ENCODE measurements around the gene OOEP.
"Not testable (repeated sequence)": the region's sequence is repeated elsewhere in the genome, so short reads cannot be mapped to it uniquely, and the experiment has no call there.

OOEP gene

GRCh38 chr6:73369563-73369962 lies at the start of gene OOEP:
OOEP (minus strand) TSS chr6:73369897; CDS start chr6:73369792, 105 bp downstream.
- DNase-seq (ENCODE audit: low read depth in 2 of 2): no peak

GRCh38 chr6:73418081-73418741 lies 48.5 kb upstream of the OOEP start:
- no peak for DNase-seq (ENCODE audit: low read depth in 2 of 2)

- no peak for DNase-seq (ENCODE audit: low read depth in 2 of 2)
Measured at GRCh38 chr6:73413102-73413501, 43.4 kb upstream of the OOEP start.

- no peak for DNase-seq (ENCODE audit: low read depth in 2 of 2)
Measured at GRCh38 chr6:73409395-73409794, 39.7 kb upstream of the OOEP start.

GRCh38 chr6:73400656-73401055 lies 31.0 kb upstream of the OOEP start:
- no peak for DNase-seq (ENCODE audit: low read depth in 2 of 2)

- DNase-seq (ENCODE audit: low read depth in 2 of 2): no peak
Measured at GRCh38 chr6:73395875-73396274, 26.2 kb upstream of the OOEP start.

- peak in 1 of 2 donors; percentile 15 for DNase-seq (ENCODE audit: low read depth in 2 of 2)
Measured at GRCh38 chr6:73394577-73395354, 25.1 kb upstream of the OOEP start, which contains the start of gene DDX43. DDX43 (plus strand) TSS chr6:73394828; CDS start chr6:73394906, 78 bp downstream.

GRCh38 chr6:73393278-73393677 lies 23.6 kb upstream of the OOEP start:
- DNase-seq (ENCODE audit: low read depth in 2 of 2): no peak

- not testable (repeated sequence) for DNase-seq (ENCODE audit: low read depth in 2 of 2)
Measured at GRCh38 chr6:73392188-73392587, 22.5 kb upstream of the OOEP start.

- no peak for DNase-seq (ENCODE audit: low read depth in 2 of 2)
Measured at GRCh38 chr6:73391675-73392074, 22.0 kb upstream of the OOEP start.

GRCh38 chr6:73389854-73390253 lies 20.2 kb upstream of the OOEP start:
- no peak for DNase-seq (ENCODE audit: low read depth in 2 of 2)

- peak; percentile 20 to 33 for DNase-seq (ENCODE audit: low read depth in 2 of 2)
Measured at GRCh38 chr6:73388800-73389512, 19.3 kb upstream of the OOEP start.

- no peak for DNase-seq (ENCODE audit: low read depth in 2 of 2)
Measured at GRCh38 chr6:73388433-73388799, 18.7 kb upstream of the OOEP start.

- no peak for DNase-seq (ENCODE audit: low read depth in 2 of 2)
Measured at GRCh38 chr6:73382462-73383113, 12.9 kb upstream of the OOEP start.

- DNase-seq (ENCODE audit: low read depth in 2 of 2): not testable (repeated sequence)
Measured at GRCh38 chr6:73381531-73381930, 11.8 kb upstream of the OOEP start.

GRCh38 chr6:73377225-73377624 lies 7.5 kb upstream of the OOEP start:
- no peak for DNase-seq (ENCODE audit: low read depth in 2 of 2)

- DNase-seq (ENCODE audit: low read depth in 2 of 2): no peak
Measured at GRCh38 chr6:73375216-73375615, 5.5 kb upstream of the OOEP start.

GRCh38 chr6:73372516-73372915 lies 2.8 kb upstream of the OOEP start:
- no peak for DNase-seq (ENCODE audit: low read depth in 2 of 2)

- no peak for DNase-seq (ENCODE audit: low read depth in 2 of 2)
Measured at GRCh38 chr6:73371984-73372383, 2.3 kb upstream of the OOEP start.

GRCh38 chr6:73369157-73369556 lies 540 bp downstream of the OOEP start:
- DNase-seq (ENCODE audit: low read depth in 2 of 2): no peak

GRCh38 chr6:73368675-73369074 lies 1.0 kb downstream of the OOEP start:
- no peak for DNase-seq (ENCODE audit: low read depth in 2 of 2)

GRCh38 chr6:73367761-73368355 lies 1.8 kb downstream of the OOEP start:
- DNase-seq (ENCODE audit: low read depth in 2 of 2): no peak

All from stimulated activated CD8-positive, alpha-beta memory T cell treated with anti-CD3 and anti-CD28 coated beads, Interleukin-7, amount 100 ng/mL, for 1 hour (primary cell).